ENCODE data around the gene TEAD4. TPM values are rescaled to one million over a fixed set of nuclear protein-coding genes. Genes with fewer than 3 reads are reported as not detected.

TEAD4 gene
- total RNA-seq, 1 donor from 2014 or later, result 0.41 TPM

DNA sequence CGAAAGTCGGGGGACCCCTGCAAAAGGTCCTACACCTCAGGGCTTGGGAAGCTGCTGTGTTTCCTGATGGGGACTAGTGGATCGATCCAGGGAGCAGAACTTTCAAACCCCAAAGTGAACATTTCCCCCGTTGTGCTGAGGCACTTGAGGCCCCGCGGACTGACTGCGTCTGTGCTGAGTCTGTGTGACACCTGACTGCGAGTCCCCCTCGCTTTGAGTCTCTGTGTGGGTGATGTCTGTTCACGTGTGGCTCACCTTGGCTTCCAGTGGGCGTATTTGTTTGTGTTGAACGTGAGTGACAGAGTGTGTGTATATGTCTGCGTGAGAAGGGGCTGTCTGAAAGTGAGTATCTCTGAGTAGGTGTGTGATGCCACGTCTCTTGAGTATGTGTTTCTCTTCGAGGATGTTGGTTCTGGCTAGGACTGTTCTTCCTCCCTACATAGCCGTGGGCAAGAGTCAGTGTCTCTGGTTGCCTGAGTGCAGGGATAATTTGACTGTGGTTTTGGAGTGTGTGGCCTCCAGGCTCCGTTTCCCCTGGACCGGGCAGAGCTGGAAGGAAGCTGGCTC lies 1.3 kb downstream of the TEAD4 start:
- DNase-seq (ENCODE audit: low spot score in 2 of 2) (peak in 1 of 2 donors; percentile 42), FAIRE-seq (no peak)

- FAIRE-seq, result no peak
- no peak for DNase-seq (ENCODE audit: low spot score in 2 of 2)
Measured at GRCh38 chr12:2960996-2961616, 1.9 kb downstream of the TEAD4 start.

- no peak for FAIRE-seq
- no peak for DNase-seq (ENCODE audit: low spot score in 2 of 2)
Measured at GRCh38 chr12:2961705-2962104, 2.5 kb downstream of the TEAD4 start.

DNA sequence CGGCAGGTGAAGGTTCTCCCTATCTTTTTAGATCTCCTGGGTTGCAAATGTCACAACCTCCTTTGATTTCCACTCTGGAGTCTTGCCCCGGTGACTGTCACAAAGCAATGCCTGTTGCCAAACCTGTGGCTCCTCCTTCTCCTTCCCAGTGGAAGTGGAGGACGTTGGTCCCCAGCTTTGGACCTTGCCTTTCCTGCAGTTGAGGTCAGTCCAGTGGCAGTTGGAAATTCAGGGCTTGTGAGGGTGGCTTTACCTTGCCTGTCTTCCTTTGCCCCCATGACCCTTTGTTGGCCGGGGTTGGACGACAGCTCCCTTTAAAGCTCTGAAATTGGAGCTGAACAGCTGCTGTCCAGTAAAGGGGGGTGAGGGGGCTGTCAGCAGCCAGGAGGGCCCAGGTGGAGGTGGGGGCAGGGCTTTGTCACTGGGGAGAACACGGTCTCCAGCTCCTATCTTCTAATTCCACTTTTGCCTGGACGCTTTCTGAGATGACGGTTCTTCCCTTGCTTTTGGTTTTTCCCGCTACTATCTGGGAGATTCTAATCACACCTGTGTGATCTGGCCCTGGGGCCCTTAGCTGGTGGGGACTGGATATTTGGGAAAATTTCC lies 4.1 kb downstream of the TEAD4 start:
- DNase-seq (ENCODE audit: low spot score in 2 of 2), result no peak
- no peak for FAIRE-seq

DNA sequence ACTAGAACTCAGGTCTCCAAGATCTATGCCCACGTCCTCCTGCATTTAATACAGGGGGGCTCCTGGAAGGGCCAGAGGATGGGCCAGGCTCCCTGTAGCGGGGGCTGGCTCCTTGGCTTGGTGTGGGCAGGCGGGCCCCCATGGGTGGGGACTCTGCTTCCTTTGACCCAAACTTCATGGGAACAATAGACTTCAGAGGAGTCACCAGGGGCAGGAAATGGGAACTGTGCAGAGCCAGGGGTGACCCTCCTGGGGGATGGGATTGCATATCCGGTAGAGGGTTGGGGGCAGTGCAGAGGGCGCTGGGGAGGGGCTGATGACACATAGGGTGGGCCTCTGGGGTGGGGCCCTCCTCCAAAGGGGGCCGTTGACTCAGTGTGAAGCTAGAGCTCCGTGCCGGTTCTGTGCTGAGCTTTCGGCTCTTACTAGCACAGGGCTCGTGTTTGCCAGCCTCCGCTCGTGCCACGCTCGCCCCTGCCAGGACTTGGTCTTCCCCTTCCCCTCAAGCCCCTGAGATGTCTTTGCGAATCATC lies 4.6 kb downstream of the TEAD4 start:
- peak in 1 of 2 donors; percentile 42 for DNase-seq (ENCODE audit: low spot score in 2 of 2)
- no peak for FAIRE-seq

DNA sequence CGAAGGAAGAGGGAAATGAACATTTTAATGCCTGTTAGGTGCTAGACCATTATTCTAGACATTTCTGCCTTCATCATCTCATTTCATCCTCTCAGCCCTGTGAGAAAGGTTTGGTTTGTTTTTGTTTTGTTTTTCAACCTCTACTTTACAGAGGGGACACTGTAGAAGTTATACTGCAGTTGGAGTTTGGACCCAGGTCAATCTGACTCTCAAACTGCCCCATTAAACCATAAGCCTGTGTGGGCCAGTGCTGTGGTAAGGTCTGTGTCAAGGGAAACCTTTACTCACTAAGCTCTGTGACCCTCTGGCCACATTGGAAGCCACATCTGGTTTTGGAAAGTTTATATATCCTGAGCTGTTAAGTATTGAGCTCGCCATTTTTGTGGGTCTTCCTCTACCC lies 8.5 kb downstream of the TEAD4 start:
- DNase-seq (ENCODE audit: low spot score in 2 of 2) (no peak), FAIRE-seq (no peak)

DNA sequence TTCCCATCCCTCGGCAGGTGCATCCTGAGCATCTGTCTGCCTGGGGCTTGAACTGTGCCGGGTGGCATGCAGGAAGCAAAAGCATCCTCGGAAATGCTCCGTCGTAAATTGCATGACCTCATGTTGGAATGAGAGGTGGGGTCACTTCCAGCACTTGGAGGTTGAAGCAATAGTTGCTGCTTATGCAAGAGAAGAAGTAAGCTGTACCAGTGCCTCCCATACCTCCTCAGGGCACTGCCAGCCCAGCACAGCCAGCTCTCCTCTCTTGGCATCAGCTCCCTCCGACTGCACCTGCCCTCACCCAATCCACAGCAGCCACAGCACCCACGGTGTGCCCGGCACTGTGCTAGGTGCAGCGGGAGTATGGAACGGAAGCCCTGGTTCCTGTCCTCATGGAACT lies 11.5 kb downstream of the TEAD4 start:
- no peak for FAIRE-seq

DNA sequence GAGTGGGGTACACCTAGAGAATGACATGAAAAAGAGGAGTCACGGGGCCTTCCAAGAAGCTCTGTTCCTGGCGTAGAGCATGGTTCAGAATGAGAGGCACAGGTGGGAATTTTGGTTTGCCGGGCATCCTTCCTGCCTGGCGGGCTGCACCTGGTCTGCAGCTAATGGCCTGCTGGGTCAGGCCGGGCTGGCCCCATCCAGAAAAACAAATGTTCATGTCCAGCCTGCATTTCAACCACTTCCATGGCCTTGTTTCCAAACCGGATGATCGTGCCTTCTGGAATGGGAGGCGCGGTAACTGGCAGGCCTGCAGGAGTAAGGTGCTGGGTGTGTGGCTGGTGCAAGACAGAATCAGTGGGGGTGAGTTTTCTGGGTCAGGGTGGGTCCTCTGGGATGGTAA lies 14.4 kb downstream of the TEAD4 start:
- DNase-seq (ENCODE audit: low spot score in 2 of 2), result no peak
- FAIRE-seq, result no peak

More for the DNA sequence above, 11.5 kb downstream of the TEAD4 start:
- no peak for DNase-seq (ENCODE audit: low spot score in 2 of 2)

DNA sequence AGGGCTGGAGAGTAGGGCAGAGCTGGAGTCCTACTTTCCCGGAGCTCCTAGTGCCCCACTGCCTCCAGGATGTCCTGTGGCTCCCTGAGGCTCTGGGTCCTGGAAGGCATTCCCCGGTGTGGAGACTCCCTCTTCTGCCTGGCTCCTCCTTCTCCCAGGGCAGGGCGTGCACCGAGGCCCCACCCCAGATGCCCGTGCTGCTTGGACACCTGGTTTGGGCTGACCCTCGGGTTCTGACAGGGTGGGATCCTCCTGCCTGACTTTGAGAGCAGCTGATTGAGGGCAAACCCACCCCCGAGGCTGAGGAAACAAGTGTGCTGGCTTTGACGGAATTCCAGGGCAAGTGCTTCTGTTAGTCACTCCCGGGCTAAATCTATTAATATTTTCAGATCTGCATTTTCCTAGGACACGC lies 15.4 kb downstream of the TEAD4 start:
- no peak for FAIRE-seq
- no peak for DNase-seq (ENCODE audit: low spot score in 2 of 2)

DNA sequence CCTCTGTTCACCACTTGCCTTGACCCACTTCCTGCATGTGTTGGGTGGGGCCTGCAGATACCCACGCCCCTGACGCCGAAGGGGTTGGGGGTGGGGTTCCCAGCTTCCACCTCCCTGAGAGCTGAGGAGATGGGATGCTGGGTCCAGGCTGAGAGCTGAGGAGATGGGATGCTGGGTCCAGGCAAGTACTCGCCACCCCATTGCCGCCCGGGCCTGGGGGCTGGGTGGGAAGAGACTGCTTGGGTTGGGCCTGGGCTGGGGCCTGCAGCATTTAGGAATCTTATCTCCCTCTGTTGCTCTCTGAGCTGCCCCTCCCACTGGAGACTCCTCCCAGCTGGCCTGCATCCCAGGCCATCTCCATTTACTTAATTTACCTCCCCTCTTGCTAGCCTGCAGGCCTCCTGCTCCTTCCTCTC lies 17.4 kb downstream of the TEAD4 start:
- DNase-seq (ENCODE audit: low spot score in 2 of 2), result no peak
- FAIRE-seq, result no peak

- DNase-seq (ENCODE audit: low spot score in 2 of 2) (no peak), FAIRE-seq (no peak)
Measured at GRCh38 chr12:2977776-2978175, 18.6 kb downstream of the TEAD4 start.

DNA sequence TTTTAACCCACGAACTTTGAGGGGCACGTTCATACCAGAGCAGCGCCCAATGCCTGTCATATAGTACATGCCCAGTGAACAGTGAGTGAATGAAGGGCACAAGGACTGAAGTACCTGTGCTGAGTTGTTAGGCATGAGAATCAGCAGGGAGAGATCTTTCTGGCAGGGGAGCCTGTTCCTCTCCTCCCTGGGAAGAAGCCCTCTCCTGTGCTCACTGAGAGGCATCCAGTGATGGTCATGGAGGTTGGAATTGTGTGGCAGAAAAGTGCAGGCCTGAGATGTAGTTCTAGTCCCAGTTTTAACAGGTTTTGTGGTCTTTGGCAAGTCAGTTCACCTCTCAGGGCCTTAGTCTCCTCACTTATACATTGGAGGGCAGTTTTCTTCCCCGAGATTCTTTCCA lies 20.6 kb downstream of the TEAD4 start:
- FAIRE-seq (no peak), DNase-seq (ENCODE audit: low spot score in 2 of 2) (no peak)

- FAIRE-seq, result no peak
Measured at GRCh38 chr12:2980630-2981029, 21.4 kb downstream of the TEAD4 start.

DNA sequence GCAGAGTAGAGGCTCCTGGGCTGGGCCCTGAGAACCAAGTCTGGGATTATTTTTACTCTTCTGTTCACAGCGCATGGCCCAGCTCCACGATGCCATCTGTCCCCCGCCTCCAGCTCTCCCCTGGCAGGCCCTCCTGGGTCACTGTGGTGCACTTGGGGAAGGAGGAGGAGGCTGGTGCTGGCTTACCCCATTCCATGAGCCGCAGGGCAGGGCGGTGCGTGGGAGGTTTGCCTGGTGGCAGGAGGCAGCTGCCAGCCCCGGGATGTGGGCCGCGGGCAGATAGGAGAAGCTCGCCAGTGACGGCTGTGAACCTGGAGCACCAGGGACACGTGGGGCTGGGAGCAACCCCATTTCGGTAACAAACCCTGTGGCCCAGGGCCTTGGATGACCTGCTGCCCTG lies 23.2 kb downstream of the TEAD4 start:
- no peak for DNase-seq (ENCODE audit: low spot score in 2 of 2)
- FAIRE-seq, result no peak

More at GRCh38 chr12:2980630-2981029, 21.4 kb downstream of the TEAD4 start:
- DNase-seq (ENCODE audit: low spot score in 2 of 2), result no peak

GRCh38 chr12:2984249-2984648 lies 25.1 kb downstream of the TEAD4 start:
- DNase-seq (ENCODE audit: low spot score in 2 of 2) (no peak), FAIRE-seq (no peak)

- FAIRE-seq, result no peak
- DNase-seq (ENCODE audit: low spot score in 2 of 2), result no peak
Measured at GRCh38 chr12:2984698-2985097, 25.5 kb downstream of the TEAD4 start.

DNA sequence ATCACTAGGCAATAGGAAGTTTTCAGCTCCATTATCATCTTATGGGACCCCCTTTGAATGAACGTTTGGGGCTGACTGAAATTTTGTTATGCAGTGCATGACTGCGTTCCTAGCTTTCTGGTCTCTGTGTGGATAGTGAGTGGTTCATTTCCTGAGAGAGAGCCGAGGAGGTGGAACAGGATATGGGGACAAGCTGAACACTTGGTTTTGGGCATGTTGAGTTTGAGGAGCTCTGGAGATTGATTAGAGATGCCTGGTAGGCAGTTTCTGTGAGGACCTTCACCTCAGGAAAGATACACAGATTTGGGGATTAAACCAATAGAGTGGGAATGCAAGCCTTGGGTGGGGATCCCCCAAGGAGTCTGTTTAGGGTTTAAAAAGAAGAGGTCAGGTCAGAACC lies 27.7 kb downstream of the TEAD4 start:
- DNase-seq (ENCODE audit: low spot score in 2 of 2), result no peak
- FAIRE-seq, result no peak

- FAIRE-seq, result no peak
- DNase-seq (ENCODE audit: low spot score in 2 of 2), result no peak
Measured at GRCh38 chr12:2988494-2988893, 29.3 kb downstream of the TEAD4 start.

DNA sequence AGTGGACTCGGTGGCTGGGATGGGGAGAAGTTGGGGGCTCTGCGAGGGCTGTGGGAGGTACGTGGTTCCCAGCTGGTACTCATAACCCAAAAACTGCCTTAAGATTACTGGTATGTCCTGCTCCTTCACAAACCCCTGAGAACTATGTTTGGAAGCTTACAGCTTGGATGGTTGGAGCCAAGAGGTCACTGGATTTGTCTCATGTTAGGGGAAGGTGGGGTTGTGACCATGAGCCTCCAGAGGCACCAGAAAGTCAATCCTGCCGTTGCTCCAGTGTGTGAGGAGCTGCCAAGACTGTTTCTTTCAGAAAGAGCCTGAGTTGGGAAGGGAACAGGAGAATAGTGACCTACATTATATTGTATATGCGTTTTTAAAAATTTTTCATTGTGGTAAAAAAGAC lies 33.5 kb downstream of the TEAD4 start:
- no peak for DNase-seq (ENCODE audit: low spot score in 2 of 2)
- FAIRE-seq, result no peak

DNA sequence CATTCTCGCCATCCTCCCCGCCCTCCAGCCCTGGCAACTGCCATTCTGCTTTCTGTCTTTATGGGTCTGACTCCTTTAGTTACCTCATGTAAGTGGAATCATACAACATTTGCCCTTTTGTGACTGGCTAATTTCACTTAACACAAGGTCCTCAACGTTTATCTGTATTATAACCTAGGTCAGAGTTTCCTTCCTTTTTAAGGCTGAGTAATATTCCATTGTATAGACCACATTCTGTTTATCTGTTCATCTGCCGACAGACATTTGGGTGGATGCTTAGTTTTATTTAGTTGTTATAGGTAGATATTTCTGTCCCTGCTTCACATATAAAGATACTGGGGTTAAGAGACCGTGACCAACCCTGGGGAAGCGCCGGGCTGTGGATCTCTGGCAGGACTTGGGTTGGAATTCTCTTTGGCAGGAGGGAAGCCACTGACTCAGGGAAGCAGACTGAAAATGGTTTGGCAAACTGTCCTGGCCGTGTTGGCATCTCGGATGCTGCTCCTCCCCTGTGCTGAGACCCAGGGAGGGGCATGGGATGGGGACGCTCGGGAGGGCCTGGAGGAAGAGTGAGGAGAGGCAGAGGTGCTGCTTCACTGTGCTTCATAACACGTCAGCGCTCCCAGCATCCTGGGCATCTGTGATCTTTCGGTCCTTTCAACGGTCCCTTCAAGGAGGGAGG lies 38.9 kb downstream of the TEAD4 start:
- FAIRE-seq, result no peak
- DNase-seq (ENCODE audit: low spot score in 2 of 2), result no peak

DNA sequence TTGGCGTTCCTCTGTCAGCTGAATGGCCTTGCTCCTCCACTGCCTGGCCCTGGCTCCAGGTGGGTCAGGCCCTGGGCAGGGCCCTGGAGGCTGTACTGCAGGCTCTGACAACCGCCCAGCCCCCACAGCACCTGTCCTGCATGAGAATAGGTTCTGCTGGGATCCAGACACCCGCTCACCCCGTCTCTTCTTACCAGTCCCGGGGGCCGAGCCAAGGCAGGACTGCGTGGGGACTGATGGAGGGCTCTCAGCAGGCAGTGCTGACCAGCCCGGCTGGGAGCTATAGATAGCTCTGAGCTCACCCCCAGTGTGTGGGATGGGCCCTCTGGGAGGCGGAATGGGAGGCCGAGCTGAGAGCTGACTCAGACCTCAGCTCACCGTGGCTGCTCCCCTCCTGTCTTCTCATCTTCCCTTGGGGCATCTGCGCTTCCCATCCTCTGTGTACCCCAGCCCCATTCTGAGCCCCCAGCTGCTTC lies 39.6 kb downstream of the TEAD4 start:
- no peak for FAIRE-seq
- peak in 1 of 2 donors; percentile 73 for DNase-seq (ENCODE audit: low spot score in 2 of 2)
